Smooth muscle cell (in vitro differentiated cells): ENCODE measurements around the gene ACTMAP. TPM values are rescaled to one million over a fixed set of nuclear protein-coding genes. Genes with fewer than 3 reads are reported as not detected.
A peak's percentile ranks its signal among the peaks of the same experiment; 100 is the strongest.

Experiments
- DNase-seq: peaks from one replicate; lab custom pipeline; 2025; ENCODE audit not compliant: unreplicated experiment; lab: John Stamatoyannopoulos, UW
- H2AFZ ChIP-seq: fragments of 200-600 bp; sonication (generic); 2 replicates; pipeline ENCODE4 v1.6.0; 2016; ENCODE audit warnings: antibody characterized with exemption, low read depth, mild to moderate bottlenecking
- H3F3A ChIP-seq: fragments of 200-600 bp; sonication (generic); 2 replicates; pipeline ENCODE4 v1.6.0; 2017; ENCODE audit warnings: antibody characterized with exemption, low read depth
- H3K27ac ChIP-seq: fragments of 200-600 bp; sonication (generic); 2 replicates; pipeline ENCODE4 v1.5.1; 2016; ENCODE audit warnings: low read depth, mild to moderate bottlenecking
- H3K27me3 ChIP-seq: fragments of 200-600 bp; sonication (generic); 2 replicates; pipeline ENCODE4 v1.6.1; 2016; ENCODE audit warnings: low read depth, mild to moderate bottlenecking
- H3K36me3 ChIP-seq: fragments of 200-600 bp; sonication (generic); 2 replicates; pipeline ENCODE4 v1.5.1; 2016; ENCODE audit warnings: low read depth
- H3K4me1 ChIP-seq: fragments of 200-600 bp; sonication (generic); 2 replicates; pipeline ENCODE4 v1.5.1; 2016; ENCODE audit warnings: low read depth
- H3K4me2 ChIP-seq: fragments of 200-600 bp; sonication (generic); 2 replicates; pipeline ENCODE4 v1.6.0; 2016; ENCODE audit warnings: mild to moderate bottlenecking
- H3K4me3 ChIP-seq: fragments of 200-600 bp; sonication (generic); 2 replicates; pipeline ENCODE4 v1.5.1; 2016; ENCODE audit warnings: mild to moderate bottlenecking
- H3K79me2 ChIP-seq: fragments of 200-600 bp; sonication (generic); 2 replicates; pipeline ENCODE4 v1.6.0; 2016; ENCODE audit warnings: low read depth, mild to moderate bottlenecking
- H3K9ac ChIP-seq: fragments of 200-600 bp; sonication (generic); 2 replicates; pipeline ENCODE4 v1.6.0; 2016; ENCODE audit warnings: low read depth
- H3K9me3 ChIP-seq: fragments of 200-600 bp; sonication (generic); replicated peaks from 2 replicates; pipeline ENCODE4 v1.5.1; 2016; ENCODE audit warnings: low read depth
- H4K20me1 ChIP-seq: fragments of 200-600 bp; sonication (generic); 2 replicates; pipeline ENCODE4 v1.6.0; 2016; ENCODE audit warnings: low read depth
- CTCF ChIP-seq: fragments of 200-600 bp; sonication (generic); IDR thresholded peaks from 2 replicates; pipeline ENCODE4 v1.5.1; 2017; ENCODE audit warnings: borderline replicate concordance, mild to moderate bottlenecking, antibody characterized with exemption; ENCODE audit not compliant: insufficient read depth, poor library complexity, severe bottlenecking
- WGBS: methylation state at CpG from one replicate; pipeline ENCODE4 v1.1.7; 2016; ENCODE audit warnings: low lambda C conversion rate; 5-methylcytosine and 5-hydroxymethylcytosine counted together
- polyA plus RNA-seq: library from polyadenylated mRNA; unstranded; fragments of >200 nt; fragmentation: Nextera tagmentation; extraction: Ambion mirVana; gene quantifications from 2 replicates; pipeline ENCODE4 v1.2.1, GENCODE V29; 2016
- total RNA-seq: library from RNA; depleted of rRNA; stranded (reverse); fragments of >200 nt; gene quantifications from 2 replicates; pipeline ENCODE4 v1.2.3, GENCODE V29; 2014

Gene ACTMAP
- total and polyA plus RNA-seq, 2 experiments from 2014 or later = 2.9 to 8.6 TPM

DNA sequence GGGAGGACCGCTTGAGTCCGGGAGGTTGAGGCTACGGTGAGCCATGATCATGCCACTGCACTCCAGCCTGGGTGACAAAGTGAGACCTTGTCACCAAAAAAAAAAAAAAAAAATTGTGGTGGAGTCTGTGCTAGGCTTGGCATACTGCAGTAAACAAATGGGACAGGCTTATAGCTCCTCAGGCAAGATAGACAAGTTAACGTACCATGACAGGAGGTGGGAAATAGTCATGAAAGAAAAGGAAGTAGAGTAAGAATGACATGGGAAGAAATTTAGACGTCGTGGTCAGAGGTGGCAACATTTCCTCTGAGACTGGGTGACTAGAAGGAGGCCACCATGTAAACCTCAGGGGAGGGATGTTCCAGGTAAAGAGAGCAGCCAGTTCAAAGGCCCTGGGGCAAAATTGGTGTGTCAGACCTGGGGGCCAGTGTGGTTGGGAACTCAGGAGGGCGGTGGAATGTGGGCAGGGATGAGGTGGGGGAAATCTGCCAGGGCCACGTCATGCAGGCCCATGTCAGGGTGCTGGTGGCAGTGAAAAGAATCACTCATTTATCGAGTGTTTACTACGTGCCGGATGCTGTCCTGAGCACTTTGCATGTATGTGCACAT, 6.3 kb upstream of the ACTMAP start:
- H3K79me2 ChIP-seq = peaks cover 63% of the 10 kb centered on the region
- TF ChIP-seq CTCF = no peak
- no peaks in the 10 kb centered on the region for H3F3A ChIP-seq
- peaks cover 6% of the 10 kb centered on the region for H3K4me1 ChIP-seq
- no peak overlapping the region for H3K9ac ChIP-seq
- no peak for DNase-seq
- H4K20me1 ChIP-seq = peaks cover 51% of the 10 kb centered on the region
- peaks cover 12% of the 10 kb centered on the region for H3K36me3 ChIP-seq
- no peaks in the 10 kb centered on the region for H3K9me3 ChIP-seq
- H3K27ac ChIP-seq = no peak overlapping the region
- H3K27me3 ChIP-seq = no peaks in the 10 kb centered on the region
- no peak overlapping the region for H2AFZ ChIP-seq
- H3K4me3 ChIP-seq = no peak overlapping the region
- WGBS = 79% methylated on average over 11 of the region's 11 CpGs
- H3K4me2 ChIP-seq = no peak overlapping the region

DNA sequence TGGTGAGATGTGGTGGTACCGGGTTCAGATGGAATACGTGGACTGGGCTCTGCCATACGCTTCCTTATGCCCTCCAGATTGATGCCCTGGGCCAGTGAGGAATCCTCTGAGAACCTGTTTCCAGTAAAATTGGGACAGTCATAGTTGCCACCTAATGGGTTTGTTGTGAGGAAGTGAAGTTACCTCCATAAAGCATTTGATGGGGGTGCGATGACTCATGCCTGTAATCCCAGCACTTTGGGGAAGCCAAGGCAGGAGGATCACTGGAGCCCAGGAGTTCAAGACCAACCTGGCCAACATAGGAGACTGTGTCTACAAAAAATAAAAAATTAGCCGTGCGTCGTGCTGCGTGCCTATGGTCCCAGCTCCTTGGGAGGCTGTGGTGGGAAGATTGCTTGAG, 5.5 kb upstream of the ACTMAP start:
- peaks cover 64% of the 10 kb centered on the region for H3K79me2 ChIP-seq
- no peak for TF ChIP-seq CTCF
- no peaks in the 10 kb centered on the region for H3F3A ChIP-seq
- peaks cover 12% of the 10 kb centered on the region for H3K36me3 ChIP-seq
- H3K27ac ChIP-seq = no peak overlapping the region
- H4K20me1 ChIP-seq = peaks cover 51% of the 10 kb centered on the region
- no peaks in the 10 kb centered on the region for H3K9me3 ChIP-seq
- H3K4me2 ChIP-seq = no peak overlapping the region
- H3K9ac ChIP-seq = no peak overlapping the region
- H3K4me1 ChIP-seq = peaks cover 6% of the 10 kb centered on the region
- H3K4me3 ChIP-seq = no peak overlapping the region
- no peaks in the 10 kb centered on the region for H3K27me3 ChIP-seq
- no peak overlapping the region for H2AFZ ChIP-seq
- no peak for DNase-seq
- WGBS = 96% methylated on average over 8 of the region's 8 CpGs

- Histone ChIP-seq H3K4me3 (no peak overlapping the region), H4K20me1 (peaks cover 49% of the 10 kb centered on the region), H3K9me3 (no peaks in the 10 kb centered on the region), H3K4me2 (no peak overlapping the region), H3K4me1 (peaks cover 6% of the 10 kb centered on the region), H3K79me2 (peaks cover 64% of the 10 kb centered on the region), H3K27ac (peak overlapping the region; percentile 73), H2AFZ (no peak overlapping the region), H3K27me3 (no peaks in the 10 kb centered on the region), H3K36me3 (peaks cover 10% of the 10 kb centered on the region), H3K9ac (no peak overlapping the region), H3F3A (no peaks in the 10 kb centered on the region)
- no peak for DNase-seq
- WGBS = 86% methylated on average over 3 of the region's 3 CpGs
- TF ChIP-seq CTCF = no peak
Observed at GRCh38 chr19:40755248-40755624, 5.0 kb upstream of the ACTMAP start.

DNA sequence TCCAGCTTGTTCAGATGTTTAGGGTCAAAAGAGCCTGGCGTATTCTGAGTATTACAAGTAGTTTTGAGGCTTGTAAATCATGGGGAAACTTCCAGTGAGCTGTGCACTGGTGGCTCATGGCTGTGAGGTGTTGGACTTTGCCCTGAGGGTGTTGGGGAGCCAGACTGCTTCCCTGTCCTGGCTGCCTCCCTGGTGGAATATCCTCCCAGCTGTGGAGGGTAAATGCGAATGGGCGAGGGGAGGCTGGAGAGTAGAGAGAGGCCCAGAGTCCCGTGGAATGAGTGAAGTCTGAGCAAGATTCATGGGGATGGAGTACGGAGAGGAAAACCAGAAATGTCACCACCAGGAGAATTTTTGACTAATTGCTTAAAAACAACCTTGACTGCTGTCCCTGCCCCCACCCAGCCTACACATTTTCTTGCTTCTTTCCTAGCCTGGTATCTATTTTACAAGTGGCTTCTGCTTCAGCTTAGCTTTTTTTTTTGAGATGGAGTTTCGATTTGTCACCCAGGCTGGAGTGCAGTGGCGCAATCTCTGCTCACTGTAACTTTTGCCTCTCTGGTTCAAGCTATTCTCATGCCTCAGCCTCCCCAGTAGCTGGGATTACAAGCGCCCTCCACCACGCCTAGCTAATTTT, 4.5 kb upstream of the ACTMAP start:
- Histone ChIP-seq H3K4me1 (peaks cover 10% of the 10 kb centered on the region), H3K27ac (peak overlapping the region; percentile 73), H2AFZ (no peak overlapping the region), H3K4me3 (peak overlapping the region; percentile 6), H3K27me3 (no peaks in the 10 kb centered on the region), H3K9ac (peak overlapping the region; percentile 6), H3K9me3 (no peaks in the 10 kb centered on the region), H4K20me1 (peaks cover 47% of the 10 kb centered on the region), H3F3A (no peaks in the 10 kb centered on the region), H3K4me2 (peak overlapping the region; percentile 45), H3K79me2 (peaks cover 64% of the 10 kb centered on the region), H3K36me3 (peaks cover 5% of the 10 kb centered on the region)
- 53% methylated on average over 9 of the region's 9 CpGs for WGBS
- DNase-seq = peak; percentile 4
- TF ChIP-seq CTCF = no peak
